GM21360 (cell line): ENCODE data around the gene PCCB.
"Not testable (repeated sequence)": the region's sequence is repeated elsewhere in the genome, so short reads cannot be mapped to it uniquely, and the experiment has no call there.

Source experiments
- ATAC-seq: cut with Tn5 transposase; IDR thresholded peaks from one replicate; pipeline ENCODE4 v1.9.1; 2021; ENCODE audit warnings: mild to moderate bottlenecking, moderate library complexity; ENCODE audit not compliant: unreplicated experiment

PCCB gene

DNA sequence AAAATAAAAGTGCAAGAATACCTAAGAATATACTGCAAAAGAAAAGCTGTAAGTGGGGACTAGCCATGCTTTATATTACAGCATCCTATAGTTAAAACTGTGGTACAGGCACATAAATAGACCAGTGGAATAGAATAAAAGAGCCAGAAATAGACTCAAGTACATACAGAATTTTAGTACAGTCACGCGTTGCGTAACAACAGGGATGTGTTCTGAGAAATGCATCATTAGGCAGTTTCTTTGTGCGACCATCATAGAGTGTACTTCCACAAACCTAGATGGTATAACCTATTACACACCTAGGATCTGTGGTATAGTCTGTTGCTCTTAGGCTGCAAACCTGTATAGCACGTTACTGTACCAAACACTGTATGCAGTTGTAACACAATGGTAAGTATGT is 61.8 kb downstream of the PCCB start:
- no peak for ATAC-seq

DNA sequence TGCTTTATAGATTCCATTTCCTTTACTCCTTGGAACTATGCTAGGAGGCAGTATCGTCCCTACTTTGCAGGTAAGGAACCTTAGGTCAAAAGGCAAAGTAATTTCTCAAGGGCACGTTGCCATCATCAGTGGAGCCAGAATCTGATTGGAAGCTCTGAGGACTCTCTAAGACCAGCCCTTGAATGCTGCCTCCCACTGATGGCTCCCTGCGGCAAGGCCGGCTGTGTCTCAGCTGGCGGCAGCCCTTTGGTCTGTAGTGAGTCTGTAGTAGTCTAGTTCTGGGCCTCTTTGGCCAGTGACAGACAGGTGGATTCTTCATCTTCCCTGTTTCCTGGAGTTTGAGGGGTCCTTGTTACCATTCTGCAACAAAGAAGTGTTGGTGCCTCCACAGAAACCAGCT is 76.2 kb downstream of the PCCB start:
- ATAC-seq = no peak

DNA sequence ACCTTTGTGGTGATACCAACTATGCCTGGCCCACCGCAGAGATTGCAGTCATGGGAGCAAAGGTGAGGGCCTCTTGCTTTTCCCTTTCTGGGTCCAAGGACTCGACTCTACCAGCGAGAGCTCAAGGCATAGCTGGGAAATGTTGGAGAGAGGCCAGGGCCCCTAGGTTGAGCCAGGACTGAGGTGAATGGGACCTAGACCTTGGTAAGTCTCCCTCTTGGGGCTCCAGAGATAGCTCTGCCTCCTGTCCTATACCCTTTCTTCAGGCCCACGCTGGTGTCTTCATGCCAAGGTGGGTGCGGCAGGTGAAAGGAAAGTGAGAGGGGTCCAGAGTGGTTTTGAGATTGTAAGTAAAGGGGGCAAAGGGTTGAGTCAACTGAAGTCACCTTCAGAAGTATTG is 77.5 kb downstream of the PCCB start:
- no peak for ATAC-seq

DNA sequence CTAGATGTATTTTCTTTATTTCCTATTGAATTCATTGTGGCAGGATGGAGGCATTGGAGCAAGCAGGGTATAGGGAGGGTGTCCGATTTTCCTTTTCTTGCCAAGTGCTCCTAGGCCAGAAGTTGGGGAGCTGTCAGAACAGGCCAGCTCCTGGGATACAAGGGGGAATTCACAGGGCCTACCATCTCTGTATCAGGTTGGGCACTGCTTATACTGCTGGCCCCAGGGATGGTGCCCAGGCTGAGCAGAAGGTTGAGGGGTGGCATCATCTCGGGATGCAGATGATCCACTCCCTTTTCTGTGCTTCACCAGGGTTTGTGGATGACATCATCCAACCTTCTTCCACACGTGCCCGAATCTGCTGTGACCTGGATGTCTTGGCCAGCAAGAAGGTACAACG is 79.5 kb downstream of the PCCB start:
- ATAC-seq = no peak

DNA sequence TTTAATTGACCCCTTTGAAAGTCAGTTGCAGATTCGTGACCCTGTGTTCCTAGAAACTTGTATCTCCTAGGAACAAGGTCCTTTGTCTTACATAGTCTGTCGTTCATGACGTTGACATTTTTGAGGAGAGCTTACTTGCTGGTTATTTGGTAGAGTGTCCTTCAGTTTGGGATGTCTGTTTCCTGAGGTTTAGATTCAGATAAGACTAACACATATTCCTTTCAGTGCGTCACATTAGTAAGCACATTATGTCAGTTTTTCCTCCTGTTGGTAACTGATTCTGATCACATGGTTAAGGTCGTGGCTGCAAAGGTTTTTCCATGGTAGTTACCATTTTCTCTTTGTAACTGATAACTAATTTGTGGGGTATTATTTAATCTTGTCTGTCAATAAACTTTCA is 80.8 kb downstream of the PCCB start:
- ATAC-seq = no peak

DNA sequence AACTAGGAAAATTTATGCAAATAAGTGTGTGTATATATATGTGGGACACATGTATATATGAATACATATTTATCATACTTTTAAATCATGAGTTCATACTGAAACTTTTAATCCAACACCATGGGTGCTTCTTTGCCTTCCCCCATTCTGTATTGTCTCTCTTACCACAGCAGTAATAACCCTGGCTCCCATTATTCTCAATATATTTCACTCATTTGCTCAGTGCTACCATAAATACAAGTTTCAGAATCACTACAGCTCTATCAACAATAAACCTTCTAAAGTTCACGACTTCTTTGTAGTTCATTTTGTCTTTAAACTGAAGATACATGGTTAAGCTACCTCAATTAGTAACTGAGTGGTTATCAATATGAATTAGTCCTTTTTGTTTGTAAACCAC is 82.2 kb downstream of the PCCB start:
- no peak for ATAC-seq

DNA sequence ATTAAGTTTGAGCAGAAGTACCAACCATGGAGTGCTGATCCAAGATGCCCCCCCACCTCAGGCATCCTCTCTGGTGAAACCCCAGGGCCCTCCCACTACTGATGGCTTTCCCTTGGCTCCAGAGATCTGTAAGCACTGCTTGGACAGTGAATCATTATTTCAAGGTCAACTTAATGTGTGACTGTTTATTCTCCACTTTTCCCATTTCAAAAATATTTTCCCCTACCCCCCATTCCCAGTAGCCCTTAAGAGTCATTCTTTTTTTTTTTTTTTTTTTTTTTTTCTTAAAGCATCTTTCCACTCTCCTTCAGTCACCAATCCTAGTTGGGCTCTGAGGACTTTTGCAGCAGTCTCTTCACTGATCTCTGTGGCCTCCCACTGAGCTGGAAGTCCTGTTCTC is 82.6 kb downstream of the PCCB start:
- no peak for ATAC-seq

DNA sequence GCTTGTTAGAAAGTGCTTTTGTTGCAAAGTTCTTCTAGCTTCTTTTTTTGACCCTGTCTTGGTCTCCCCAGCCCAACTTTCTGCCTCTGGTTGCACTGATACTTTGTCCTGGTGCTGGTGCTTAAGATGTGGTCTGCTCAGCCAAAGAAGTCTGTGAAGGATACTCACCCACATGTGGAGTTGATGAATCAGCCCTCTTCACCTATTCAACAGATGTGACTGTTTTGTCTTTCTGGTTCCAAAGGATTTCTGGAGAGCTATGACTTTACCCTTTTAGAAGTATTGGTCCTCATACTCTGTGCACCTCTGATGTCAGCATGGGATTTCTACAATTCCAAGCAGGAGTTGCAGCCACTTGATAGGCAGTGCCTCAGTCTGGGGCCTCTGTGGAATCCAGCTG is 84.1 kb downstream of the PCCB start:
- no peak for ATAC-seq

DNA sequence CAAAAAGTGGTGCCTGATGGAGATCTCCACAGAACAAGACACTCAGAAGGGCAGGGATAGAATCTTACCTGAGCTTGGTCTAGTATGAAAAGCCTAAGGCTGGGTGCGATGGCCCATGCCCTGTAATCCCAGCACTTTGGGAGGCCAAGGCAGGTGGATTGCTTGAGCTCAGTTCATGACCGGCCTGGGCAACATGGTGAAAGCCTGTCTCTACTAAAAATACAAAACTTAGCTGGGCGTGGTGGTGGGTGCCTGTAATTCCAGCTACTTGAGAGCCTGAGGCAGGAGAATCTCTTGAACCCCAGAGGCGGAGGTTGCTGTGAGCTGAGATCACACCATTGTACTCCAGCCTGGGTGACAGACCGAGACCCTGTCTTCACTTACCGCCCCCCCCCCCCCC is 84.6 kb downstream of the PCCB start:
- not testable (repeated sequence) for ATAC-seq

DNA sequence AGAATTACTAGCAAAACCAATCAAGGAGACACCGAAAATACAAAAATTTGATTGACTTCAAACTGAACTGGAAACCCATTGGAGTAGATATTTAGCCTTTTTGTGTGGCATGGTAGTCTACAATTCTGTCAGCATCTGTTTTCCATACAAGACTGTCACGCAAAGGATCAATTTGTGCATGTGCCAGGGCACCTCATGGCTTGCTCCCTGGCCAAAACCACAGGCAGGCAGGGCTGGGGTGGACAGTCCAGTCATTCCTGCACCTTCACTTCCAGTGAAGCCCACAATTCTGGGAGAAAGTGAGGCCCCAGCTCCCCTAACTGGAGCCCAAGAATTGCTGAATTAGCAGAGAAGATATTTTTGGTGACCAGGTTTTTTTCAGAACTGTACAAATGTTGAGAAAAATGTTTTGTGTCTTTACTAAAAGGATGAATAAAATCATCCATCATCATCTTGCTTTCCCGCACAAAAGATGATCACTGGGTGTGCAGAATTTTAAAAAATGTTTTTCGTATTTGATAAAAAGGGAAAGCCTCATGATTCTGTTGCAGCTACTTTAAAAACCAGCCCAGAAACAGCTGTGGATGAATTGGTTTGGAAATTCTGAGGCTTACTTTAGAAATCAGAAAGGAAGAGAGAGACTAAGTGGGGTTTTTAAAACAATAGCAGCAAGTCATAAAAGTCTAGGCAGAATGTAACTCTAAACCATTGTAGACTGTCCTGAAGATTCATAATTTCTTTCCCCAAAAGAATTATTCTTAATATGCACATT is 86.4 kb downstream of the PCCB start:
- ATAC-seq = no peak

DNA sequence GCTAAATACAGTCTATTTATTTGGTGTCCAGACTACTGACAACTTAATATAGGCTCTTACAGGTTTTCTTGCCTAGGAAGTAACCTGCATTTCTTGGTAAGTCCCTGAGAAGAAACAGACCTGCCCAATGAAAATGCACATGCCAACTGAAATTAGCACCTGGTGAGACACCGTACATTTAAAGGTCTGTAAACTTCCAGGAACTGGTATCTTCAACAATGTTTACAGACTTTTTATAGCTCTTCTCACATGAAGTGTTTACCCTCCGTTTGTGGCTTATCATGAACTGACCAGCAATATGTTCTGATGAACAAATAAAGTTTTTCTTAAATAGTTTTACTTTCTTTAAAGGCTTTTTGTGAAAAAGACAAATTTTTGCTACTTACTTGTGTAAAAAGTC is 93.3 kb downstream of the PCCB start:
- ATAC-seq = no peak

DNA sequence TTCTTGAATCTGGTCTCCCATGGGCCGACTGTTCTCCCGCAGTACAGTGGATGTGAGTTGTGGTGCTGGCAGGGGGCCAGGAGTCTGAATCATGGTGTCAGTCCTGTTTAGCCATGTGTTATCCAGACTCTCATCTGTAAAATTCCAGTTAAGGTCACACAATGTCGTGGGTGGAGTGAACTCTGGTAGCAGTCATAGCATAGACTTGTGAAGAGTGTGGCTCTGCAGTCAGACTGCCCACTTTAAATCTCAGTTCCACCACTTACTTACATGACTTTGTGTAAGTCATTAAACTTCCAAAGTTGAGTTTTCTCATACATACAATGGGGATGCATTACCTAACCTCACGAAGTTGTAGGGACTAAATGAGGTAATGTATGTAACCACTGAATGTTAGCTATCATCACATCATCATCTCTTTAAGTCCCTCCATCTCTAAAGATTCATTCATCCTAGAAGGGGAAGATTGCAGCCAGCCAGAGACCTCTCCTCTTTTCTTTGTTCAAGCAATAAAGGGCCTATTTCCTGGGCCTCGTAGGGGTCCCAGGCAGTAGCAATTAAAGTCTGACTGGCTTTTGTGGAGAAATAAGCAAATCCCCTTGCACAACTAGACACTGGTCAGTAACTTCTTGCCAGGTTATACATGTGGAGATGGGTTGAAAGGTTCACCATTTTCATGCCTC is 93.9 kb downstream of the PCCB start:
- ATAC-seq = no peak

DNA sequence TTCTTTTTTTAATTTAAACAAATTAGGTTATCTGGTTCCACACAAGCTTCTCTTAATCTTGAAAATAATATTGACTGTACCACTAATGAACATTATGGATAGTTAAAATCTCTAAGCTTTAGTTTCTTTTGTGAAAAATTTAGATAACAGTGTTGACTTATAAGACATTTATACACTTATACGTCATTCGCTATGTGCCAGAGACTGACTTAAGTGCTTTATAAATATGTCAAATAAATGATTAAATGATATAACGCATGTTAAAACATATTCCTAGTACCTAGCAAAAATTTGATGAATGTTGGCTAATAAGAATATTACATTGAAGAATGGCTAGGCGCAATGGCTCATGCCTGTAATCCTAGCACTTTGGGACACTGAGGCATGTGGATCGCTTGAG is 96.3 kb downstream of the PCCB start:
- no peak for ATAC-seq

DNA sequence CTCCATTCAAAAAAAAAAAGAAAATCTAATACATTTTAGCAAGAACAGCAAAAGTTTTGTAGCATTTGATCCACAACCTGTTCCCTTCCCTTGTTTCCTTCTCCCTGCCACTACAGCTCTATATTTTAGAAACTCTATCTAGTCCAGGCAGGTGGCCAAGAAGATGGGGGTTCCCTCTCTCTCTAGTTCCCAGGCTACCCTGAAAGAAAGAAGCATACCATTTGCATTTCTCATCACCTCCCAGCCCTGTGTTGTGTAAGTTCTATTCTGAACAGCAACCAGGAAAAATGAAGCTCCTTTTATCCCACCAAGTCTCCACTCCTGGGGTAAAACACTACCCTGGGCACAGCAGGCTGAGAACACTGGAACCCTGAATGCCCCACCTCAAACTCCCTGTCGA is 100.0 kb downstream of the PCCB start:
- no peak for ATAC-seq

DNA sequence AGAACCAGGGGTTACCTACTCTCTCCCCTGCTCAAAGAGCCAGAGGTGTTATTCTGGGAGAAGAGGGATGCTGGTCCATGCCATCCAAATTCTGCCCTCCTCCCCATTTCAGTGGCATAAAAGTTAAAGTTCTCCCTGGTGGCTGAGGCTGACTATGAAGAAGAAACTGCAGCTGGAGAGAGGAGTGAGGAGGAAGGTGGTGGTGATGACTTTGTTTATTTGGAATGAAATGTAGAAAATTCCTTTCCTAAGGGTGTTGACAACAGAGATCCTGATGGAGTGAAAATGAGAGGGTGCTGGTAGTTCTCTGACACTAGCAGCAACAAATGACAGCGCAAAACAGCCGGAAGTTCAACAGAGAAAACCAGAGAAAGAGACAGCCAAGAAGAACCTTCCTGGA is 100.4 kb downstream of the PCCB start:
- ATAC-seq = no peak

DNA sequence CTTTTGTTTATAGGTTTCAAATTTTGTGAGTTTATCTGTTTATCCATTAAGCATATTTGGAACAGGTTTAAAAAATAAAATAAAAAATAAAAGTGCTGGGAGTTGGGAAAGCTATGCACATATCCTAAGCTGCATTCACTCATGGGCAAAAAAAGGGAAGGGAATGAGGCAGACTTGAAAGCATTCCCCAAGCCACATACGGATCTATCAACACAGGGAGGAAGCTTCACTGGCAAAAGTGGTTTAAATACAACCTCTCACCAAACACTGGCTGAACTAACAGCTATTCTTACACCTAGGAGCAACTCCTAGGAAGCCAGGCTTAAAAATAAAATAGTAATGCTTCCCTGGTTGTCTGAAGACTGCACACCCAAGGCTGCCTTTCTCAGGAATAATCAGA is 101.2 kb downstream of the PCCB start:
- ATAC-seq = no peak

DNA sequence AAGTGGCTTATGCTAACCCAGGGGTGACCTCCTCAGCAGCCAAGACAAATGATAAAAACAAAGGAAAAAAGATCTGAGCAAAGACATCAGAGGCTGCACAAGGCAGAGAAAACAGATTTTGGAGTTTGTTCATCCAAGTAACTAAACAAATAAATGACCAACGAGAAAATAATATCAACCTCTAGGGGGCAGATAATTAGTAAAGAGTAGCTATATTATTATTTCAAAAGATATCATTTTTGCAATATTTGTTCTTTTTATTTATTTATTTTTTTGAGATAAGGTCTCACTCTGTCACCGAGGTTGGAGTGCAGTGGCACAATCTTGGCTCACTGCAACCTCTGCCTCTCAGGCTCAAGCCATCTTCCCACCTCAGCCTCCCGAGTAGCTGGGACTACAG is 101.8 kb downstream of the PCCB start:
- no peak for ATAC-seq

DNA sequence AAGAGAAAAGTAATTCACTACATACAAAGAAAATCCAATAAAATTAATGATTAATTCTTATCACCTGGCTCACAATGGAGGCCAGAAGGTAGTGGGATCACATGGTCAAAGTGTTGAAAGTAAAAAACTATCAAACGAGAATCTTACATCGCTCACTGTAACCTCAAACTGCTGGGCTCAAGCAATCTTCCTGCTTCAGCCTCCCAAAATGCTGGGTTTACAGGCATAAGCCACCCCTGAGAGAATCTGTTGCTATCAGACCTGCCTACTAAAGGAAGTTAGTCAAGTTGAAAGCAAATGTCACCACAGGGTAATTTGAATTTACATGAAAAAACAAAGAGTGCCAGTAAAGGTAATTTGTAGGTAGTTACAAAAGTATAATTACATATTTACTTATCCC is 103.3 kb downstream of the PCCB start:
- peak; percentile 72 for ATAC-seq

DNA sequence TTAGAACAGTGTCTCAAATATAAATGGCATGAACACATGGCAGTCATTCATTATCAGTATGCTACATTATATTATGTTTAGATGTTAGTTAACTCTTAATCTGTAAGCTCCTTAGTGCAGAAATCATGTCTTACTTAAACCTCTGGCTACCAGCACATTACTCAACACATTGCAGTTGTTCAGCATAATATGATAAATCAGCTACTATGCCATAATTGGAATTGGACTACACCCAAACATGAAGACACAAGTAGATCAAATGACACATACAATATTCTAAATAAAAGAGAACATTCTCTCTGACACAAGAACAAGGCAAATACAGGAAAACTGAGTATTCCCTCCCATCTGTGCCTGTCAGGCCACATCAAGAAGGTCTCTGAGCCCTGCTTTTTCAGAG is 116.1 kb downstream of the PCCB start:
- no peak for ATAC-seq

DNA sequence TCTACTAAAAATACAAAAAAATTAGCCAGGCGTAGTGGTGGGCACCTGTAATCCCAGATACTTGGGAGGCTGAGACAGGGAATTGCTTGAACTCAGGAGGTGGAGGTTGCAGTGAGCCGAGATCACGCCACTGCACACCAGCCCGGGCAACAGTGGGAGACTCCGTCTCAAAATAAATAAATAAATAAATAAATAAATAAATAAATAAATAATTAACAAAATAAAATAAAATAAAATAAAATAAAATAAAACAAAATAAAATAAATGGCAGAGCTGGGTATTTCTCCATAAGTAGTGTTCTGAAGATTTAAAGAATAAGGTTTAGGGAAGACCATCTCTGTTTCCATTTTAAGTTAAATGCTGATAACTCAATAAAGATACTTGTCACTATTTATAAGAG is 125.7 kb downstream of the PCCB start:
- ATAC-seq = not testable (repeated sequence)

DNA sequence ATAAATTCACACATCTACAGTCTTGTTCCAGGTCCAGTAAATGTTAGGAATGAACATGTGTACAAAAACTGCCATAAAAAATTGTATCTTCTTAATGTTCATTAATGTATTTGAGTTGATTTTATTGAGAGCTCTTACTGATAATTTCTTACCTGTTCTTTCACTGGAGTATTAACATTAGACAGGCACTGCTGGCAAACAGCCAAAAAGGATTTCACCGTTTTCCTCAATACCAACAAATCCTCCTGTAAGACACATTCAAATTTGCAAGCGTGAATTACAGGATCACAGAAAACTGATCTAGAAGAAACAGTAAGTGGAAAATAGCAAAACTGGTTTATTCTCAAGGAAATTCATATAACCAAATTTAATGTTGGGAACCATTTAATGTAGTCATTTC is 127.4 kb downstream of the PCCB start:
- no peak for ATAC-seq

DNA sequence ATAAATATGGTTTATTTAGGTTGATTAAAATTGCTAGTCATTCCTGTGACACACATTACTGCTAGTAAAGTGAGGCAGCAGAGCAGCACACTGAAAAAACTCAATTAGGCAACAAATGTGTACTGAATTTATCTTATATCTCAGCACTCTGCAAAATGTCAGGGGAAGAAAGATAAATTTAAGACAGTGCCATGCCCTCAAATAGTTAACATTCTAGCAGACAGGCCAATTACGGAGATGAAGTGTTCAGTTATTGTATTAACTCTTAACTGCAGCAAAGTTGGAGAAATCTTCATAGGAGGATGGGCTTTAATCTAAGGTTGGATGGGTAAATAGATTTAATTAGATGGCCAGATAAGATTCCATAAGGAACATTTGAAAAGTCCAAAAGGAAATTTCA is 127.9 kb downstream of the PCCB start:
- ATAC-seq = no peak
